ENCODE data around the gene ANO4.

DNA sequence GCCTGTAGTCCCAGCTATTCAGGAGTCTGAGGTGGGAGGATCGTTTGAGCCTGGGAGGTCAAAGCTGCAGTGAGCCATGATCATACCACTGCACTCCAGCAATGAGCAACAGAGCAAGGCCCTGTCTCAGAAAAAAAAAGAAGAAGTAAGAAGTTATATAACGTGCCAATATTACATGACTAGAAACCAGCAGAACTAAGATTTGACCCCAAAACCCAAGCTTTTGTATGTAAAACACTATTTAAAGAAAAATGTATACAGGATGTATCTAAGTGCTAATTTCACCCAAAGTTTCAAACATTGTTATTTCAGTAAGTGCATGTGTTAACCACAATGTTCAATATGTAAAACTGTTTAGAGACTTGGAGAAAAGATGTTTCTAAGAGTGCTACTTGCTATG is 320.8 kb downstream of the ANO4 start:
- TF ChIP-seq POLR2AphosphoS5 (IDR thresholded peaks at IDR 0.05; ENCODE audit: borderline replicate concordance, low read depth, low read length) (no peak), EZH2 (IDR thresholded peaks at IDR 0.05) (no peak), FOXP2 (optimal IDR thresholded peaks at IDR 0.05; ENCODE audit: control extremely low read depth, extremely low read length, insufficient read depth) (no peak)
